Measurements from ENCODE around the gene CDK9.
"Not testable (repeated sequence)": the region's sequence is repeated elsewhere in the genome, so short reads cannot be mapped to it uniquely, and the experiment has no call there.

Gene CDK9

DNA sequence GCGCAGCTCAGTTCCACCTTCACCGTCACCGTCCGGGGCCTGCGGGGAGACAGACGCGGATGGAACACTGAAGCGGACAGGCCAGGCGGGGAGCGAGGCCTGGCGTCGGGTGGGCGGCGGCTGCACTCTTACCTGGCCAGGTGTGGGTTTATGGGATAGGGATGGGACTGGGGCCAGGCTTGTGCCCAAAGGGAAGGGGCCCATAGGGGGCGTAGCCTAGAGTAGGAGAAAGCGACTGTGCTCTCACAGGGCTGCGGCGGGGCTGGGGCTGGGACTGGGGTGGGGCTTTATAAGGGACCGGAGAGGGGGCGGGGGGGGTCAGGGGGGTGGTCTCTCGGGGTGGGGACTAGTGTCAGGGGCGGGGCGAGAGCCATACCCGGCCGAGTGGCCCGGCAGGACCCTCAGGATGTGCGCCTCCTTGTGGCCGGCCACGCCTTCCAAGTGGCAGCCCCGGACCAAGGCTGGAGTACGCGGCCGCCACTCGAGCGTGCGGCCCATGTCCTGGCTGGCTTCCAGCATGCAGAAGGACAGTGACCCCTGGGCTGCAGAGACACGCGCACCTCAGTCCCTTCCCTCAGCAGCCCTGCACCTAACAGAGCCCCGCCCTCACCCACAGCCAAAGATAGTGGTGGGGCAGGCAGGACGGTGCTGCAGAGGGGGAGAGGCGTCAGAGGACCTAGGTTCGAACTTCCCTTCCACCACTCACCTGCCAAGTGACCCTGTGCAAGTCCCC lies 39.7 kb downstream of the CDK9 start:
- no peaks in the 10 kb centered on the region for H3K9me3 Mint-ChIP-seq
- peaks cover 1% of the 10 kb centered on the region for H3K36me3 Mint-ChIP-seq
- no peak overlapping the region for H3K27ac Mint-ChIP-seq
- no peak overlapping the region for H3K4me3 Mint-ChIP-seq
- H3K4me1 Mint-ChIP-seq: peaks cover 2% of the 10 kb centered on the region
- ATAC-seq (ENCODE audit: low read depth): peak; percentile 39
- H3K27me3 Mint-ChIP-seq: no peaks in the 10 kb centered on the region
- no peak for DNase-seq (ENCODE audit: low spot score in 2 of 2)

DNA sequence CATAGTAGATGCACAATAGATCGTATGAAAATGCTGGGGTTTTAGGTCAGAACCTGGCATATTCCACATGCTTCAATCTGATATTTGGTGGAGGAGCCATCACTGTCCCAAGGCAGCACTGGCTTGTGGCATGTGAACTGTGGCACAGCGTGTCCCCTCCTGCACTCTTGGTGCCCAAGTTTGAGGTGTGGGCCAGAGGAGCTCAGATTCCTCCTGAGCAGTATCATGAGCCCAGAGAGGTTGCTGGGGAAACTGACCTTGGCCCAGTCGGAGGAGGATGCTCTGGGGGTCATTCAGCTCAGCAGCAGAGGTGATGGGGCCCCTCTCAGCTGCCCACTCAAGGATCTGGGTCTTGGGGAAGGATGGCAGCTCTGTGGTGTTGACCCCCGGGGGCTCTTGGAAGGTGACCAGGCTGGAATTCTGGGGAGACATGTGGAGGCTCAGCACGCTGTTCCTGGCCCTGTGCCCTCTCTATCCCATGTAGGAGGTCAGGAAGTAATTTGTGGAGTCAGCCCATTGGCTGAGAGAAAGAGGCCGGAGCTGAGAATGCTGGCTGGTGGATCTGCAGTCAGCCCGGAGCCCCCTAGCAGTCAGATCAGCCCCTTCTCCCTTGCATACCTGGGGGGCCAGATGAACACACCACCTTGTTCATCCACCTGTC lies 40.5 kb downstream of the CDK9 start:
- Mint-ChIP-seq H3K27ac (no peak overlapping the region), H3K27me3 (no peaks in the 10 kb centered on the region), H3K9me3 (no peaks in the 10 kb centered on the region), H3K4me3 (no peak overlapping the region), H3K36me3 (no peaks in the 10 kb centered on the region), H3K4me1 (no peaks in the 10 kb centered on the region)
- no peak for DNase-seq (ENCODE audit: low spot score in 2 of 2)
- no peak for ATAC-seq (ENCODE audit: low read depth)

DNA sequence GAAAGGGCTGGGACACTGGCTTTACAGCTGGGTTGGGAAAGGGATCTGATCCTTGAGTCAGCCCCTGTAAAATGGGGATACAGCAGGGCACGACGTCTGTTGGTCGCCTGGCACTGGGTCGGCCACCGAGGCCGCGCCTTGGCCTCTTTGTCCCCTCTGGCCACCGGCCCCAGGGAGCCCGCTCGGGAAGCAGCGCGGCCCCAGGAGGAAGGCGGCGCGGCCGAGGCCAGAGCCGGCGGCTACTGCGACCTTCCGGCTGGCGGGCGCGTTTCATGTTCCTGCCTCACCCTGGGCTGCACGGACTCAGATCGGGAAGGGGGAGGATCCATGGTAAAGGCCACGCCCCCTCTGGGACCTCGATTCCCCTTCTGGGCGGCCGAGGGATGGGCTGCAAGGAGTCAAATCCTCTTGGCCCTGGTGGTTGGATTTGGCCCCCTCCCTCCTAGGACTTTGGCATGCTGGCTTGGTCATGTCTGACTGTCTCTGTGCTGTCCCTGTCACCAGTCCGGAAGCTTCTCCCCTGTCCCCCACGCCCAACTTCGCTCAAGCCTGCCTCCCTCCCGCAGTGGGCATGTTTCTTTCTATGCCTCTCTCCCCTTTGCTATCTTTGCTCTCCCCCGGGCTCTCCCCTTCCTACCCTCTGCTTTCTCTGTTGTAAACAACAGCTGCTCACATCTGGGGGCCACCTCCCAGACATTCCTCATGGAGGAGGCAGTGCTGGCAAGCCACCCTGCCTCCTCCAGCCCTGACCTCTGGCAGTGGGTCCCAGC lies 42.6 kb downstream of the CDK9 start:
- ATAC-seq (ENCODE audit: low read depth) (no peak), DNase-seq (ENCODE audit: low spot score in 2 of 2) (no peak)
- Mint-ChIP-seq H3K4me1 (no peaks in the 10 kb centered on the region), H3K27ac (no peak overlapping the region), H3K4me3 (no peak overlapping the region), H3K9me3 (no peaks in the 10 kb centered on the region), H3K36me3 (no peaks in the 10 kb centered on the region), H3K27me3 (no peaks in the 10 kb centered on the region)

DNA sequence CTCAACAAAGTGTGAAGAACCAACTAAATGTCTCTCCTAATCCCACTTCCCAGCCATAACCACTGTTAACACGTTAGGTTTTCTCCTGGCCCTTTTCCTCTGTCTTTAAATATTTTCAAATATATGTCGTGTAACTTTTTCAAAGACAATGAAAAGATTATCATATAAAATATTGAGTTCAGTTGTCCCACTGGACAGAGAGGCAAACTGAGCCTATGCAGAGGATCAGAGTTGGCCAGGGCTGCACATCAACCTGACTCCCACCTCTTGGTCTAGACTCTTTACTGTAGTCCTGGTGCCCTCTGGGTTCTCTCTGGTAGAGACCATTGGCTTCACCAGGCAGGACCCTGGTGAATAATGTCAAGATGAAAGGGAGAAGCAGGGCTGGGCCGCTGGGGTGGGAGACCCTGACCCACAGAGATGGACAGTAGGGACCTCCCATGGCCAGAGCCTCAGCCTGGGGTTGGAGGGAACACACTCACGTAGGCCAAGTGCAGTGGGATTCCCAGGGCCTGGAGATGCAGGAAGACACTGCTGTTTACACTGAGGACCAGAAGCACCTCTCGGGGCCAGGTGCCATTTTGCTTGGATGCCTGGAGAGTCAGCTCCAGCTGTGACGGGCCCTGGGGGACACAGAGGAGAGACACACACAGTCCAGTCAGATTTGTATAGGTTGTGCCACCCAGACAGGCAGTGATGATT lies 43.5 kb downstream of the CDK9 start:
- no peak for ATAC-seq (ENCODE audit: low read depth)

DNA sequence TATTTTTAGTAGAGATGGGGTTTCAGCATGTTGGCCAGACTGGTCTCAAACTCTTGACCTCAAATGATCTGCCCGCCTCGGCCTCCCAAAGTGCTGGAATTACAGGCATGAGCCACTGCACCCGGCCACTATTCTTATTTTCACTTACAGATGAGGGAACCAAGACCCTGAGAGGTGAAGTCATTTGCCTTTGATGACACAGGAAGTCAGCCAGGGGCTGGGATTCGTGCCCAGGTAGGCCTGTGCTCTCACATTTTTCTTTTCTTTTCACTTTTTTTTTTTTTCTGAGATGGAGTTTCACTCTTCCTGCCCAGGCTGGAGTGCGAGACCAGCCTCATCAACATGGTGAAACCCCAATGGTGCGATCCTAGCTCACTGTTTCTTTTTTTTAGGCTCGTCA lies 46.4 kb downstream of the CDK9 start:
- Mint-ChIP-seq H3K27me3 (no peaks in the 10 kb centered on the region), H3K4me3 (no peak overlapping the region), H3K27ac (no peak overlapping the region), H3K4me1 (no peaks in the 10 kb centered on the region), H3K9me3 (no peaks in the 10 kb centered on the region), H3K36me3 (no peaks in the 10 kb centered on the region)
- DNase-seq (ENCODE audit: low spot score in 2 of 2) (no peak), ATAC-seq (ENCODE audit: low read depth) (no peak)

More for the DNA sequence above, 43.5 kb downstream of the CDK9 start:
- Mint-ChIP-seq H3K4me1 (no peaks in the 10 kb centered on the region), H3K27me3 (no peaks in the 10 kb centered on the region), H3K4me3 (no peak overlapping the region), H3K27ac (no peak overlapping the region), H3K36me3 (no peaks in the 10 kb centered on the region), H3K9me3 (no peaks in the 10 kb centered on the region)
- DNase-seq (ENCODE audit: low spot score in 2 of 2): no peak

DNA sequence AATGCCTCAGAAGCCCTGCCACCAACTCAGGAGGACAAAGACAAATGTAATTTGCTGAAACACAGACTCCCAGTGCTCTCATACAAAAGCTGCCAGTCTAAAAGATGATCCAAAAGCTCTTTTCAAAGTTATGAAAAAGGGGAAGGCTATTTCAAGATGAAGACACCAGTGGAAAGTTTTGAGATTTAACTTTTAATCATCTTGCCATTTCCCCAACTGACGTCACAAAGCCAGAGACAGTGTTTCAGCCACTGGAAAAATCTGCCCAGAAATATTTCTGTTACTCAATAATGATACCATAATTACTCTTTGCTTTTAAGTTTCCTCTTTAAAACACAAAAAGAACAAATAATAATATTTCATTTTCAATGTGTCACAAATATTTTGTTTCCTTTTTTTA lies 47.7 kb downstream of the CDK9 start:
- H3K9me3 Mint-ChIP-seq: no peaks in the 10 kb centered on the region
- H3K27me3 Mint-ChIP-seq: no peaks in the 10 kb centered on the region
- DNase-seq (ENCODE audit: low spot score in 2 of 2) (no peak), ATAC-seq (ENCODE audit: low read depth) (no peak)
- no peaks in the 10 kb centered on the region for H3K36me3 Mint-ChIP-seq
- H3K4me3 Mint-ChIP-seq: no peak overlapping the region
- H3K4me1 Mint-ChIP-seq: peaks cover 2% of the 10 kb centered on the region
- no peak overlapping the region for H3K27ac Mint-ChIP-seq

DNA sequence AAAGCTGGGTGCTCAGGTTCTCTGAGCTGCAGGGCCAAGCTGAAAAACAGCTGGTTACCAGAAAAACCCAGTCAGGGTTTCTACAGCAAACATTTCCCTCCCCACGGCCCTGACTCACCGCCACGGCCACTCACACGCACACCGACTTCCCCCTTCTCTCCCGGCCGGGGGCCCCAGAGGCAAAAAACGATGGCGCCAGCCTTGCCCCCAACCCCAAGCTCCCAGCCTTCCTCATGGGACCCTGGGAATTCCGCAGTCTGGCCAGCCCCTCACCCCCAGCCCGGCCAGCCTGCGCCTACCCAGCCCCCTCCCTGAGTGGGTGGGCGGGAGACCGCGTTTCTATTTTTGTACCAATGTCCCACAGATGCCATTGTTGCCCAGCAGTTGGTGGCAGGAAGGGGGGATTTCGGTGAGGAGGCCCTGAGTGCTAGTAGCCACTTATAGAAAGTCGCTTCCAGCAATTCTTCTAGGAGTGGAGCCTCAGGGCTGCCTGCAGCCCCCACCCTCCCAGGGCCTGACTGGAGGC lies 50.2 kb downstream of the CDK9 start:
- Mint-ChIP-seq H3K36me3 (no peaks in the 10 kb centered on the region), H3K27me3 (peaks cover 3% of the 10 kb centered on the region), H3K27ac (no peak overlapping the region), H3K4me3 (no peak overlapping the region), H3K9me3 (no peaks in the 10 kb centered on the region), H3K4me1 (peaks cover 2% of the 10 kb centered on the region)
- DNase-seq (ENCODE audit: low spot score in 2 of 2) (no peak), ATAC-seq (ENCODE audit: low read depth) (no peak)

DNA sequence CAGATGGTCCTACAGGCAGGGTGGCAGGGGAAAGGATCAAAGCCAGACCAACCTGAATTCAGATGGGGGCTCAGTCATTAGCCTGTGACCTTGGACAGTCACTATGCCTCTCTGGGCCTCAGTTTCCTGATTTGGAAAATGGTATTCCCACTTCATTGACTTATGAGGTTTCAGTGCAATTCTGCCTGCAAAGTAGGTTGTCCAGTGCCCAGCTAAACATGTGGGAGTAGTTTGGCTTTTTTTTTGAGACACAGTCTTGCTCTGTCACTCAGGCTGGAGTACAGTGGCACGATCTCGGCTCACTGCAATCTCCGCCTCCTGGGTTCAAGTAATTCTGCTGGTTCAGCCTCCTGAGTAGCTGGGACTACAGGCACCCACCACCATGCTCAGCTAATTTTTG lies 50.7 kb downstream of the CDK9 start:
- not testable (repeated sequence) for H3K27ac Mint-ChIP-seq; ATAC-seq (ENCODE audit: low read depth); DNase-seq (ENCODE audit: low spot score in 2 of 2)

DNA sequence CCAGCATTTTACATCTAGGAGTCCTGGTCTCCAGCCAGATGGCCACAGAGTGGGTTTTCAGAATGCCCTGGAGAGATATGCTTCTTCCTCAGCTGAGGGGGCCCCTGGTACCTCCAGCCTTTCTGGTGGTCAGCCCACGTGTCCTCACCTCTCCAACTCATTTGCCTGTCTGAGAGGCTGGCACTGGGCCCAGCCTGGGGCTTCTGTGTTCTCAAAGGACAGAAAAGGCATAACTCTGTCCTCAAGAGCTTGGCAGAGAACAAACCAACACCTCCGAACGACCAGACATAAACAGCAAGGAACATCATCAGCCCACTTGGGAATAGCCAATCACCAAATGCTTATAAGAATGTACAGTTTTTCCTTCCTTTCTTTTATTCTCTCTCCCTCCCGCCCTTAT lies 51.5 kb downstream of the CDK9 start:
- H3K36me3 Mint-ChIP-seq: no peaks in the 10 kb centered on the region
- H3K27ac Mint-ChIP-seq: no peak overlapping the region
- no peak overlapping the region for H3K4me3 Mint-ChIP-seq
- ATAC-seq (ENCODE audit: low read depth): no peak
- peaks cover 3% of the 10 kb centered on the region for H3K27me3 Mint-ChIP-seq
- DNase-seq (ENCODE audit: low spot score in 2 of 2): no peak
- peaks cover 2% of the 10 kb centered on the region for H3K4me1 Mint-ChIP-seq
- no peaks in the 10 kb centered on the region for H3K9me3 Mint-ChIP-seq

More for the DNA sequence above, 50.7 kb downstream of the CDK9 start:
- H3K36me3 Mint-ChIP-seq, H3K9me3 Mint-ChIP-seq, H3K27me3 Mint-ChIP-seq, H3K4me1 Mint-ChIP-seq, H3K4me3 Mint-ChIP-seq: not testable (repeated sequence)

DNA sequence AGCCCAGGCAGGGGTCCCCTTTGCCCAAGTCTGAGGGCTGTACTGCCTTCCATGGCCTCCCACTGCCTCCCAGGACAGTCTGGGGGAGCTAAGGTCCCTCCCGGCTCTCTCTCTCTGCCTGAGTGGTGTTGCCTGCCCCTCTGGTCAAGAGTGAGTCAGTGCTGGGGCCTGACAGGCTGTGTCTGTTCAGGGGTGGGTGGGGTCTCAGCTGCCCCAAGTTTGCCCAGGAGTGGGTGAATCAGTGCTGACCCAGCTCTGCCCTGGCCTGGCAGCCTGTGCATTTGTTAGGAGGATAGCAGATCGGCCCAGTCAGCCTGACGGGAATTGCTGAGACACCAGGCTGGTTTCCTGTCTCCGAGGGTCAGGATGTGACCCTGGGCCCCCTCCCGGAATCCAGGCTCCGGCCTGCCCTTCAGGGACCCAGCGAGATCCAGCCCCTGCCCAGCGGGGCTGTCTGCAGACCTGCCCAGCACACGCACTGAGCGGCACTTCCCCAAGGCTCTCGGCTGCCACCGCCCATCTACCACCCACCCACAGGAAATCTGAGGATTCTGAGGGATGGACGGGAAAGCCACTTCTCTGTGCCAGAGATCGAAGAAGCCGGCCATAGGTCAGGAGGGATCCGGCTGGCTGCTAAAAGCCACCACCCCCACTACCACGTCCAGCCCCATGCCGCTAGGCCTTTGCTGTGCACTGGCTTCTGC lies 52.7 kb downstream of the CDK9 start:
- H3K27ac Mint-ChIP-seq: no peak overlapping the region
- ATAC-seq (ENCODE audit: low read depth) (no peak), DNase-seq (ENCODE audit: low spot score in 2 of 2) (no peak)
- peaks cover 2% of the 10 kb centered on the region for H3K4me1 Mint-ChIP-seq
- H3K4me3 Mint-ChIP-seq: no peak overlapping the region
- peaks cover 3% of the 10 kb centered on the region for H3K27me3 Mint-ChIP-seq
- no peaks in the 10 kb centered on the region for H3K36me3 Mint-ChIP-seq
- no peaks in the 10 kb centered on the region for H3K9me3 Mint-ChIP-seq
